ENCODE results near the gene GJA4.
"Not testable (repeated sequence)": the region's sequence is repeated elsewhere in the genome, so short reads cannot be mapped to it uniquely, and the experiment has no call there.

The GJA4 gene

GRCh38 chr1:34790985-34791384 is 1.8 kb upstream of the GJA4 start:
- no peak overlapping the region for H3K4me3 Mint-ChIP-seq
- peaks cover 5% of the 10 kb centered on the region for H3K4me1 Mint-ChIP-seq (ENCODE audit: low read depth)
- H3K27ac Mint-ChIP-seq: no peak overlapping the region
- H3K36me3 Mint-ChIP-seq (ENCODE audit: low read depth): no peaks in the 10 kb centered on the region
- intact Hi-C loops (cut with micrococcal nuclease): no loop called here
- no peaks in the 10 kb centered on the region for H3K9me3 Mint-ChIP-seq
- peaks cover 43% of the 10 kb centered on the region for H3K27me3 Mint-ChIP-seq

GRCh38 chr1:34792424-34792823 is 375 bp upstream of the GJA4 start:
- Mint-ChIP-seq H3K9me3 (no peaks in the 10 kb centered on the region), H3K4me1 (ENCODE audit: low read depth) (no peaks in the 10 kb centered on the region), H3K27ac (no peak overlapping the region), H3K4me3 (no peak overlapping the region), H3K36me3 (ENCODE audit: low read depth) (no peaks in the 10 kb centered on the region), H3K27me3 (peaks cover 40% of the 10 kb centered on the region)
- intact Hi-C loops (cut with micrococcal nuclease): no loop called here

DNA sequence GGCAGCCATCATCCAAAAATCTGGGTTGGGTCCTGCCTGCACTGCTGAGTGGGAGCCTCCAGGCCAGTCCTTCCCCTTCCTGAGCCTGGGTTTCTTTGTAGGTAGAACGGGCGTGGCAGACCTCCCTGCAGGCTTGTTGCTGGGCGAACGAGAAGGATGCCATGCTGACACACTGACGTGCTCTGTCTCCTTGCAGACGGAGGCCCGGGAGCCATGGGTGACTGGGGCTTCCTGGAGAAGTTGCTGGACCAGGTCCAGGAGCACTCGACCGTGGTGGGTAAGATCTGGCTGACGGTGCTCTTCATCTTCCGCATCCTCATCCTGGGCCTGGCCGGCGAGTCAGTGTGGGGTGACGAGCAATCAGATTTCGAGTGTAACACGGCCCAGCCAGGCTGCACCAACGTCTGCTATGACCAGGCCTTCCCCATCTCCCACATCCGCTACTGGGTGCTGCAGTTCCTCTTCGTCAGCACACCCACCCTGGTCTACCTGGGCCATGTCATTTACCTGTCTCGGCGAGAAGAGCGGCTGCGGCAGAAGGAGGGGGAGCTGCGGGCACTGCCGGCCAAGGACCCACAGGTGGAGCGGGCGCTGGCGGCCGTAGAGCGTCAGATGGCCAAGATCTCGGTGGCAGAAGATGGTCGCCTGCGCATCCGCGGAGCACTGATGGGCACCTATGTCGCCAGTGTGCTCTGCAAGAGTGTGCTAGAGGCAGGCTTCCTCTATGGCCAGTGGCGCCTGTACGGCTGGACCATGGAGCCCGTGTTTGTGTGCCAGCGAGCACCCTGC is 1.4 kb downstream of the GJA4 start:
- Mint-ChIP-seq H3K27me3 (peaks cover 40% of the 10 kb centered on the region), H3K9me3 (no peaks in the 10 kb centered on the region), H3K4me3 (no peak overlapping the region), H3K4me1 (ENCODE audit: low read depth) (no peaks in the 10 kb centered on the region), H3K27ac (no peak overlapping the region), H3K36me3 (ENCODE audit: low read depth) (no peaks in the 10 kb centered on the region)
- intact Hi-C loops (cut with micrococcal nuclease): no loop called here

GRCh38 chr1:34794790-34795180 is 2.0 kb downstream of the GJA4 start:
- intact Hi-C loops (cut with micrococcal nuclease): no loop called here
- Mint-ChIP-seq H3K9me3 (no peaks in the 10 kb centered on the region), H3K4me1 (ENCODE audit: low read depth) (no peaks in the 10 kb centered on the region), H3K27ac (no peak overlapping the region), H3K4me3 (no peak overlapping the region), H3K36me3 (ENCODE audit: low read depth) (no peaks in the 10 kb centered on the region), H3K27me3 (peaks cover 37% of the 10 kb centered on the region)

GRCh38 chr1:34795916-34796315 is 3.1 kb downstream of the GJA4 start:
- Mint-ChIP-seq H3K36me3 (ENCODE audit: low read depth) (no peaks in the 10 kb centered on the region), H3K4me3 (no peak overlapping the region), H3K27ac (no peak overlapping the region), H3K9me3 (no peaks in the 10 kb centered on the region), H3K4me1 (ENCODE audit: low read depth) (no peaks in the 10 kb centered on the region), H3K27me3 (peaks cover 36% of the 10 kb centered on the region)
- intact Hi-C loops (cut with micrococcal nuclease): no loop called here

DNA sequence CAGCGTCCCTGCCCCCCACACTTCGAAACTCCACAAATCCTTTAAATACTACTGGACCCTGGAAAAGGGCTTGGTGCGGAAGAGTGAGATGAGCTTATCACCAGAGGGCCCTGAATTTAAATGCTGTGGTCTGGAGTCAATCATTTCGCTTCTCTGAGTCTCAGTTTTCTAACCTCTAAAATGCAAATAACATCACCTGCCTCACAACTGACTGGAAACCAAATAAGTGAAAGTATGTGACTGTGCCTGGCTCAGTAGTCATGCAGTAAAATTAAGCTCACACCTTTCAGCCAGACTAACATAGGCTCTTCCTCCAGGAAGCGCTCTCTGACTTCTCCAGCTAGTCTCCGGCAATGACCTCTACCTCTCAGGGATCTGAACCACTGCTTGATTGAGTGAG is 4.2 kb downstream of the GJA4 start:
- no peaks in the 10 kb centered on the region for H3K36me3 Mint-ChIP-seq (ENCODE audit: low read depth)
- H3K27ac Mint-ChIP-seq: no peak overlapping the region
- H3K27me3 Mint-ChIP-seq: peaks cover 27% of the 10 kb centered on the region
- H3K4me1 Mint-ChIP-seq (ENCODE audit: low read depth): no peaks in the 10 kb centered on the region
- no peaks in the 10 kb centered on the region for H3K9me3 Mint-ChIP-seq
- intact Hi-C loops (cut with micrococcal nuclease): no loop called here
- H3K4me3 Mint-ChIP-seq: no peak overlapping the region

- Mint-ChIP-seq H3K9me3 (no peaks in the 10 kb centered on the region), H3K4me1 (ENCODE audit: low read depth) (no peaks in the 10 kb centered on the region), H3K27me3 (peaks cover 7% of the 10 kb centered on the region), H3K4me3 (no peak overlapping the region), H3K27ac (no peak overlapping the region), H3K36me3 (ENCODE audit: low read depth) (no peaks in the 10 kb centered on the region)
- intact Hi-C loops (cut with micrococcal nuclease): no loop called here
These were observed 7.4 kb downstream of the GJA4 start for GRCh38 chr1:34800214-34800613.

GRCh38 chr1:34803770-34804169 is 11.0 kb downstream of the GJA4 start:
- intact Hi-C loops (cut with micrococcal nuclease): no loop called here
- H3K9me3 Mint-ChIP-seq: no peaks in the 10 kb centered on the region
- H3K27ac Mint-ChIP-seq: no peak overlapping the region
- no peaks in the 10 kb centered on the region for H3K4me1 Mint-ChIP-seq (ENCODE audit: low read depth)
- no peaks in the 10 kb centered on the region for H3K36me3 Mint-ChIP-seq (ENCODE audit: low read depth)
- peaks cover 5% of the 10 kb centered on the region for H3K27me3 Mint-ChIP-seq
- no peak overlapping the region for H3K4me3 Mint-ChIP-seq

- no peak overlapping the region for H3K4me3 Mint-ChIP-seq
These were observed 13.6 kb downstream of the GJA4 start for GRCh38 chr1:34806396-34806795.

GRCh38 chr1:34808051-34808810 is 15.4 kb downstream of the GJA4 start:
- Mint-ChIP-seq H3K27me3 (peaks cover 3% of the 10 kb centered on the region), H3K36me3 (ENCODE audit: low read depth) (no peaks in the 10 kb centered on the region), H3K27ac (no peak overlapping the region), H3K9me3 (no peaks in the 10 kb centered on the region), H3K4me1 (ENCODE audit: low read depth) (no peaks in the 10 kb centered on the region), H3K4me3 (no peak overlapping the region)
- intact Hi-C loops (cut with micrococcal nuclease): no loop called here

More at GRCh38 chr1:34806396-34806795, 13.6 kb downstream of the GJA4 start:
- H3K4me1 Mint-ChIP-seq (ENCODE audit: low read depth): no peaks in the 10 kb centered on the region
- H3K27ac Mint-ChIP-seq: no peak overlapping the region
- intact Hi-C loops (cut with micrococcal nuclease): no loop called here
- H3K27me3 Mint-ChIP-seq: peaks cover 3% of the 10 kb centered on the region
- no peaks in the 10 kb centered on the region for H3K9me3 Mint-ChIP-seq
- no peaks in the 10 kb centered on the region for H3K36me3 Mint-ChIP-seq (ENCODE audit: low read depth)

DNA sequence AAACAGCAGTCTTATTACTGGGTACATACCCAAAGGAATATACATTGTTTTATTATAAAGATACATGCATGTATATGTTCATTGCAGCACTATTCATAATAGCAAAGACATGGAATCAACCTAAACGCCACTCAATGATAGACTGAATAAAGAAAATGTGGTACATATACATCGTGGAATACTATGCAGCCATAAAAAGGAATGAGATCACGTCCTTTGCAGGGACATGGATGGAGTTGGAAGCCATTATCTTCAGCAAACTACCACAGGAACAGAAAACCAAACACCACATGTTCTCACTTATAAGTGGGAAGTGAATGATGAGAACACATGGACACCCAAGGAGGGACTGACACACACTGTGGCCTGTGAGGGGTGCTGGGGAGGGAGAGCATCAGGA is 18.0 kb downstream of the GJA4 start:
- H3K9me3 Mint-ChIP-seq; H3K36me3 Mint-ChIP-seq (ENCODE audit: low read depth); intact Hi-C loops (cut with micrococcal nuclease); H3K27ac Mint-ChIP-seq; H3K27me3 Mint-ChIP-seq; H3K4me3 Mint-ChIP-seq; H3K4me1 Mint-ChIP-seq (ENCODE audit: low read depth): not testable (repeated sequence)

DNA sequence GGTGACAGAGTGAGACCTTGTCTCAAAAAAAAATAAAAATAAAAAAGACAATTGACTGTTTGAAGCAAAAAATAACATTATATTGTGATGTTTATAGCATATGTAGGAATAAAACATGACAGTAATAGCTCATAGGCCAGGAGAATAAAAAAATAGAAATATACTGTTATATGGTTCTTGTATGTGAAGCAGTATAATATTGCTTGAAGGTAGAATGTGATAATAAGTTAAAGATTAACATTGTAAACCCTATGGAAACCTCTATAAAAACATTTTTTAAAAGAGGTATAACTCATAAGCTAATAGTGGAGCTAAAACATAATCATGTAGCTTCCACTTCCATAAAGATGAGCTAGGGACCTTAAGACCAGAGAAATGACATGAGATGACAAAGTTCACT is 23.5 kb downstream of the GJA4 start:
- Mint-ChIP-seq H3K9me3 (no peaks in the 10 kb centered on the region), H3K27ac (no peak overlapping the region), H3K27me3 (no peaks in the 10 kb centered on the region), H3K4me1 (ENCODE audit: low read depth) (no peaks in the 10 kb centered on the region), H3K4me3 (no peak overlapping the region), H3K36me3 (ENCODE audit: low read depth) (no peaks in the 10 kb centered on the region)
- intact Hi-C loops (cut with micrococcal nuclease): no loop called here

DNA sequence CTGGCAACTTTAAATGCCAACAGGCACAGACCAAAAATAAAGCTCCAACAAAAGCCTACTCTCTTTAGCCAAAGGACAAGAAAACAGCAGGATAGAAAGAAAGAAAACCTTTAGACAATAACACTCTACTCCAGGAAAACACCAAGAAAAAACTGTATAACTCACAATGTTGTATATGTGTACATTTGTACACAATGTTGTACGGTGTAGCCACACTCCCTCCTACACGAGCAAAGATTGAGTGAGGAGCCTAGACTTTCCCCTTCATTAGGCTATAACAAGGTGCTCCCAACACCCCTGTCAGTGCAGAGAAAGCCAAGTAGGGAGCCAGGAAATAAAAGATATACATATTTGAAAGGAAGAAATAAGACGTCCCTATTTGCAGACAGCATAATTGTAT is 24.0 kb downstream of the GJA4 start:
- Mint-ChIP-seq H3K36me3 (ENCODE audit: low read depth) (no peaks in the 10 kb centered on the region), H3K27ac (no peak overlapping the region), H3K27me3 (no peaks in the 10 kb centered on the region), H3K4me1 (ENCODE audit: low read depth) (no peaks in the 10 kb centered on the region), H3K4me3 (no peak overlapping the region), H3K9me3 (no peaks in the 10 kb centered on the region)
- intact Hi-C loops (cut with micrococcal nuclease): no loop called here

DNA sequence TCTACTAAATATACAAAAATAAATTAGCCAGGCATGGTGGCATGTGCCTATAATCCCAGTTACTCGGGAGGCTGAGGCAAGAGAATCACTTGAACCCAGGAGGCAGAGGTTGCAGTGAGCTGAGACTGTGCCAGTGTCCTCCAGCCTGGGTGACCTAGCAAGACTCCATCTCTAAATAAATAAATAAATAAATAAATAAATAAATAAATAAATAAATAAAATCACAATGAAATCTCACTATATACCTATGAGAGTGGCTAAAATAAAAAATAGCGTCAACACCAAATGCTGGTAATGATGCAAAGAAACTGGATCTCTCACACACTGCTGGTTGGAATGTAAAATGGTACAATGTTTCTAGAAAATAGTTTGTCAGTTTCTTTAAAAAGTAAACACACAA is 26.1 kb downstream of the GJA4 start:
- H3K27ac Mint-ChIP-seq; intact Hi-C loops (cut with micrococcal nuclease); H3K4me3 Mint-ChIP-seq; H3K9me3 Mint-ChIP-seq; H3K27me3 Mint-ChIP-seq; H3K36me3 Mint-ChIP-seq (ENCODE audit: low read depth); H3K4me1 Mint-ChIP-seq (ENCODE audit: low read depth): not testable (repeated sequence)

GRCh38 chr1:34822202-34822601 is 29.4 kb downstream of the GJA4 start:
- H3K36me3 Mint-ChIP-seq (ENCODE audit: low read depth): no peaks in the 10 kb centered on the region
- H3K9me3 Mint-ChIP-seq: peaks cover 8% of the 10 kb centered on the region
- no peaks in the 10 kb centered on the region for H3K4me1 Mint-ChIP-seq (ENCODE audit: low read depth)
- no peak overlapping the region for H3K4me3 Mint-ChIP-seq
- no peak overlapping the region for H3K27ac Mint-ChIP-seq
- no peaks in the 10 kb centered on the region for H3K27me3 Mint-ChIP-seq
- intact Hi-C loops (cut with micrococcal nuclease): no loop called here

Measured in dendritic cell treated with granulocyte-macrophage colony-stimulating factor and Interleukin-4, amounts not matched to agents 40 ng/mL and 50 ng/mL, for 4 days (primary cell).